ENCODE measurements around the gene DDX17. TPM values are rescaled to one million over a fixed set of nuclear protein-coding genes. Genes with fewer than 3 reads are reported as not detected.

Gene DDX17
- total and polyA plus RNA-seq, 8 donors: 59.5 to 4,611 (median 538) TPM

GRCh38 chr22:38490475-38490874, 15.6 kb downstream of the DDX17 start:
- peaks cover 92 to 100% (median 100%) of the 10 kb centered on the region in 4 donors for H3K36me3 ChIP-seq
- WGBS, 5 donors: 59 to 75% (median 64%) methylated on average over 2 of the region's 2 CpGs
- no peak for DNase-seq
- H3K4me1 ChIP-seq: peaks cover 3 to 71% (median 37%) of the 10 kb centered on the region in 4 donors
- no peaks in the 10 kb centered on the region for H3K9me3 ChIP-seq
- TF ChIP-seq POLR2A (IDR thresholded peaks at IDR 0.05): no peak
- no peak for TF ChIP-seq CTCF (IDR thresholded peaks at IDR 0.05)
- no peak for TF ChIP-seq POLR2AphosphoS5 (IDR thresholded peaks at IDR 0.05)
- no peak for TF ChIP-seq EP300 (IDR thresholded peaks at IDR 0.05)
- no peaks in the 10 kb centered on the region for H3K27me3 ChIP-seq
- intact Hi-C loops (cut with DNase I; ENCODE audit: low total_unique reads): no loop called here
- peak overlapping the region in 4 of 5 donors; percentile 48 to 72 (median 65) for H3K27ac ChIP-seq
- H3K4me3 ChIP-seq: no peak overlapping the region

GRCh38 chr22:38489561-38490145, 16.5 kb downstream of the DDX17 start:
- peaks cover 0 to 62% (median 37%) of the 10 kb centered on the region in 4 donors for H3K4me1 ChIP-seq
- no peak overlapping the region for H3K4me3 ChIP-seq
- intact Hi-C loops (cut with DNase I; ENCODE audit: low total_unique reads): no loop called here
- H3K9me3 ChIP-seq: no peaks in the 10 kb centered on the region
- H3K36me3 ChIP-seq: peaks cover 91 to 100% (median 100%) of the 10 kb centered on the region in 4 donors
- WGBS, 5 donors: 79 to 85% (median 83%) methylated on average over 7 of the region's 7 CpGs
- DNase-seq: no peak
- peak in 1 of 3 donors; percentile 11 for TF ChIP-seq POLR2AphosphoS5 (IDR thresholded peaks at IDR 0.05)
- no peak for TF ChIP-seq CTCF (IDR thresholded peaks at IDR 0.05)
- H3K27ac ChIP-seq: peak overlapping the region in 3 of 5 donors; percentile 48 to 72 (median 65)
- H3K27me3 ChIP-seq: no peaks in the 10 kb centered on the region

- 94 to 97% (median 95%) methylated on average over 17 of the region's 17 CpGs for WGBS, 5 donors
- Histone ChIP-seq H3K27me3 (no peaks in the 10 kb centered on the region), H3K4me3 (no peak overlapping the region), H3K9me3 (no peaks in the 10 kb centered on the region), H3K36me3 (peaks cover 91 to 100% (median 100%) of the 10 kb centered on the region in 4 donors), H3K4me1 (peaks cover 0 to 59% (median 36%) of the 10 kb centered on the region in 4 donors), H3K27ac (peak overlapping the region in 1 of 5 donors; percentile 65)
- DNase-seq: no peak
- no peak for TF ChIP-seq POLR2A (IDR thresholded peaks at IDR 0.05)
- no peak for TF ChIP-seq CTCF (IDR thresholded peaks at IDR 0.05)
- TF ChIP-seq EP300 (IDR thresholded peaks at IDR 0.05): no peak
- no peak for TF ChIP-seq POLR2AphosphoS5 (IDR thresholded peaks at IDR 0.05)
- intact Hi-C loops (cut with DNase I; ENCODE audit: low total_unique reads): no loop called here
These were observed 17.0 kb downstream of the DDX17 start for GRCh38 chr22:38489142-38489541.

- Histone ChIP-seq H3K9me3 (no peaks in the 10 kb centered on the region), H3K4me1 (peaks cover 0 to 59% (median 30%) of the 10 kb centered on the region in 4 donors), H3K4me3 (no peak overlapping the region), H3K27ac (no peak overlapping the region), H3K27me3 (no peaks in the 10 kb centered on the region), H3K36me3 (peaks cover 88 to 100% (median 100%) of the 10 kb centered on the region in 4 donors)
- intact Hi-C loops (cut with DNase I; ENCODE audit: low total_unique reads): no loop called here
- DNase-seq: no peak
- 81 to 90% (median 87%) methylated on average over 6 of the region's 6 CpGs for WGBS, 5 donors
- peak in 1 of 3 donors; percentile 27 for TF ChIP-seq POLR2AphosphoS5 (IDR thresholded peaks at IDR 0.05)
- no peak for TF ChIP-seq CTCF (IDR thresholded peaks at IDR 0.05)
These were observed 18.2 kb downstream of the DDX17 start for GRCh38 chr22:38487946-38488345.
